IMR-90 (cell line): ENCODE data around the gene ZNF735.

Source experiments
- CHD1 ChIP-seq: IDR thresholded peaks from 2 replicates; pipeline ENCODE4 v1.6.1; 2012; ENCODE audit warnings: low read depth, low read length, improper control_type of control experiment
- CTCF ChIP-seq: conservative IDR thresholded peaks from 2 replicates; pipeline ENCODE4 v1.5.1; 2012; ENCODE audit warnings: mild to moderate bottlenecking, low read depth, low read length, improper control_type of control experiment
- FOS ChIP-seq: fragments of 150-350 bp; IDR thresholded peaks from 2 replicates; pipeline ENCODE4 v1.6.1; 2016; ENCODE audit warnings: low read depth, low read length
- MXI1 ChIP-seq: IDR thresholded peaks from 2 replicates; pipeline ENCODE4 v1.6.1; 2012; ENCODE audit warnings: low read depth, mild to moderate bottlenecking, low read length, moderate library complexity, borderline replicate concordance
- POLR2A ChIP-seq: IDR thresholded peaks from 2 replicates; pipeline ENCODE4 v1.6.1; 2012; ENCODE audit warnings: mild to moderate bottlenecking, low read depth, low read length
- RAD21 ChIP-seq: IDR thresholded peaks from 2 replicates; pipeline ENCODE4 v1.6.1; 2012; ENCODE audit warnings: low read length, improper control_type of control experiment
- RFX5 ChIP-seq: IDR thresholded peaks from 2 replicates; pipeline ENCODE4 v1.8.0; 2012; ENCODE audit warnings: low read depth, mild to moderate bottlenecking, low read length, moderate library complexity
- USF2 ChIP-seq: fragments of 150-350 bp; IDR thresholded peaks from 2 replicates; pipeline ENCODE4 v1.6.1; 2017; ENCODE audit warnings: mild to moderate bottlenecking, antibody characterized with exemption, low read length, low read depth

GRCh38 chr7:64192775-64193174 is 14.2 kb upstream of the ZNF735 start:
- TF ChIP-seq CTCF (no peak), CHD1 (no peak), POLR2A (no peak), FOS (no peak), RFX5 (no peak), RAD21 (no peak), USF2 (no peak), MXI1 (no peak)
